Ishikawa (cell line): ENCODE data around the gene ELOVL7.

ENCODE experiments used
- CEBPB ChIP-seq: IDR thresholded peaks from 2 replicates; pipeline ENCODE4 v1.6.1; 2012
- CREB1 ChIP-seq: IDR thresholded peaks from 2 replicates; pipeline ENCODE4 v1.6.1; 2012; ENCODE audit warnings: low read depth
- EGR1 ChIP-seq: IDR thresholded peaks from 2 replicates; pipeline ENCODE4 v1.6.1; 2012
- EP300 ChIP-seq: IDR thresholded peaks from 2 replicates; pipeline ENCODE4 v1.6.1; 2012; ENCODE audit warnings: borderline replicate concordance
- FOXM1 ChIP-seq: IDR thresholded peaks from 2 replicates; pipeline ENCODE4 v1.6.1; 2012; ENCODE audit warnings: low read depth, borderline replicate concordance
- MAX ChIP-seq: IDR thresholded peaks from 2 replicates; pipeline ENCODE4 v1.6.1; 2012
- NFIC ChIP-seq: IDR thresholded peaks from 2 replicates; pipeline ENCODE4 v1.6.1; 2012
- RAD21 ChIP-seq: IDR thresholded peaks from 2 replicates; pipeline ENCODE4 v1.6.1; 2012; ENCODE audit warnings: low read depth
- TAF1 ChIP-seq: IDR thresholded peaks from 2 replicates; pipeline ENCODE4 v1.6.1; 2012; ENCODE audit warnings: low read depth, mild to moderate bottlenecking
- TCF12 ChIP-seq: IDR thresholded peaks from 2 replicates; pipeline ENCODE4 v1.6.1; 2012; ENCODE audit warnings: low read depth
- TEAD4 ChIP-seq: IDR thresholded peaks from 2 replicates; pipeline ENCODE4 v1.6.1; 2012
- YY1 ChIP-seq: IDR thresholded peaks from 2 replicates; pipeline ENCODE4 v1.6.1; 2012; ENCODE audit warnings: low read depth
- ZBTB7A ChIP-seq: IDR thresholded peaks from 2 replicates; pipeline ENCODE4 v1.6.1; 2012; ENCODE audit warnings: low read depth
- TF ChIP-seq, protein P1 (sequence below): IDR thresholded peaks from 2 replicates; pipeline ENCODE4 v1.6.1; 2012
- TF ChIP-seq, protein P2 (sequence below): IDR thresholded peaks from 2 replicates; pipeline ENCODE4 v1.6.1; 2012; ENCODE audit warnings: low read depth, mild to moderate bottlenecking

Gene ELOVL7

GRCh38 chr5:60829490-60830266, 14.4 kb downstream of the ELOVL7 start:
- TF ChIP-seq, protein P1, sequence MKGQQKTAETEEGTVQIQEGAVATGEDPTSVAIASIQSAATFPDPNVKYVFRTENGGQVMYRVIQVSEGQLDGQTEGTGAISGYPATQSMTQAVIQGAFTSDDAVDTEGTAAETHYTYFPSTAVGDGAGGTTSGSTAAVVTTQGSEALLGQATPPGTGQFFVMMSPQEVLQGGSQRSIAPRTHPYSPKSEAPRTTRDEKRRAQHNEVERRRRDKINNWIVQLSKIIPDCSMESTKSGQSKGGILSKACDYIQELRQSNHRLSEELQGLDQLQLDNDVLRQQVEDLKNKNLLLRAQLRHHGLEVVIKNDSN: no peak
- TF ChIP-seq EP300: no peak
- TF ChIP-seq TEAD4: no peak
- no peak for TF ChIP-seq RAD21
- TF ChIP-seq YY1: no peak
- no peak for TF ChIP-seq TAF1
- TF ChIP-seq MAX: no peak
- TF ChIP-seq, protein P2, sequence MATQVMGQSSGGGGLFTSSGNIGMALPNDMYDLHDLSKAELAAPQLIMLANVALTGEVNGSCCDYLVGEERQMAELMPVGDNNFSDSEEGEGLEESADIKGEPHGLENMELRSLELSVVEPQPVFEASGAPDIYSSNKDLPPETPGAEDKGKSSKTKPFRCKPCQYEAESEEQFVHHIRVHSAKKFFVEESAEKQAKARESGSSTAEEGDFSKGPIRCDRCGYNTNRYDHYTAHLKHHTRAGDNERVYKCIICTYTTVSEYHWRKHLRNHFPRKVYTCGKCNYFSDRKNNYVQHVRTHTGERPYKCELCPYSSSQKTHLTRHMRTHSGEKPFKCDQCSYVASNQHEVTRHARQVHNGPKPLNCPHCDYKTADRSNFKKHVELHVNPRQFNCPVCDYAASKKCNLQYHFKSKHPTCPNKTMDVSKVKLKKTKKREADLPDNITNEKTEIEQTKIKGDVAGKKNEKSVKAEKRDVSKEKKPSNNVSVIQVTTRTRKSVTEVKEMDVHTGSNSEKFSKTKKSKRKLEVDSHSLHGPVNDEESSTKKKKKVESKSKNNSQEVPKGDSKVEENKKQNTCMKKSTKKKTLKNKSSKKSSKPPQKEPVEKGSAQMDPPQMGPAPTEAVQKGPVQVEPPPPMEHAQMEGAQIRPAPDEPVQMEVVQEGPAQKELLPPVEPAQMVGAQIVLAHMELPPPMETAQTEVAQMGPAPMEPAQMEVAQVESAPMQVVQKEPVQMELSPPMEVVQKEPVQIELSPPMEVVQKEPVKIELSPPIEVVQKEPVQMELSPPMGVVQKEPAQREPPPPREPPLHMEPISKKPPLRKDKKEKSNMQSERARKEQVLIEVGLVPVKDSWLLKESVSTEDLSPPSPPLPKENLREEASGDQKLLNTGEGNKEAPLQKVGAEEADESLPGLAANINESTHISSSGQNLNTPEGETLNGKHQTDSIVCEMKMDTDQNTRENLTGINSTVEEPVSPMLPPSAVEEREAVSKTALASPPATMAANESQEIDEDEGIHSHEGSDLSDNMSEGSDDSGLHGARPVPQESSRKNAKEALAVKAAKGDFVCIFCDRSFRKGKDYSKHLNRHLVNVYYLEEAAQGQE: no peak
- no peak for TF ChIP-seq FOXM1
- no peak for TF ChIP-seq NFIC
- no peak for TF ChIP-seq EGR1
- TF ChIP-seq CEBPB: no peak
- no peak for TF ChIP-seq CREB1
- TF ChIP-seq ZBTB7A: no peak
- no peak for TF ChIP-seq TCF12

DNA sequence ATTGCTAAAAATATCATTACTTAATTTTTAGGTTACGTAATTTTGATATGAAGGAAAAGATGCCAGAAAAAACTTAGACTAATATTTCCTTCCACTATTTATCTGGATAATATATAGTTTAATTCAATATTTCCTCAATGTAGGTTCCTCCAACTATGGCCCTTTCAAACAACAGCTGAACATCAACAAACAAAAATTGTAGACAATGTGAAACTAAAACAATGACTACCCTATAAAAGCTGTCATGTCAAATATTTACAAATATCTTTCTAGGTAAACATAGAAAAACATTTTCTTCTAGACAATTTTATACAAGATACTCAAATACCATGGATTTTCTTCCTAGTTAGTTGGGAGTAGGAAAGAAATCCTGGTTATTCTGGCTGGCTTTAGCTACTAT, 16.9 kb downstream of the ELOVL7 start:
- TF ChIP-seq FOXM1 (no peak), EP300 (no peak), YY1 (no peak), ZBTB7A (no peak), CEBPB (no peak), NFIC (no peak), TEAD4 (no peak), RAD21 (no peak), EGR1 (no peak), MAX (no peak), CREB1 (no peak), TAF1 (no peak), TCF12 (no peak)
- TF ChIP-seq, protein P2: no peak
- TF ChIP-seq, protein P1: no peak

GRCh38 chr5:60826653-60827052, 17.4 kb downstream of the ELOVL7 start:
- no peak for TF ChIP-seq EP300

GRCh38 chr5:60823574-60823973, 20.5 kb downstream of the ELOVL7 start:
- TF ChIP-seq EP300 (no peak), MAX (no peak), TEAD4 (no peak), TCF12 (no peak)
- TF ChIP-seq, protein P1: no peak

GRCh38 chr5:60822285-60822556, 21.8 kb downstream of the ELOVL7 start:
- TF ChIP-seq, protein P2: no peak
- TF ChIP-seq ZBTB7A (no peak), RAD21 (no peak), TCF12 (no peak)
